GM19099 (cell line): ENCODE results near the gene PPP1R3C.

Experiments used
- POLR2A ChIP-seq: IDR thresholded peaks from 3 replicates; pipeline ENCODE4 v1.6.1; 2011; ENCODE audit warnings: low read depth; ENCODE audit not compliant: insufficient read length; ENCODE audit errors: extremely low read depth

PPP1R3C gene

GRCh38 chr10:91596825-91597196 lies 36.1 kb downstream of the PPP1R3C start:
- TF ChIP-seq POLR2A, result no peak

- TF ChIP-seq POLR2A, result no peak
Observed at GRCh38 chr10:91593834-91594233, 39.0 kb downstream of the PPP1R3C start.

DNA sequence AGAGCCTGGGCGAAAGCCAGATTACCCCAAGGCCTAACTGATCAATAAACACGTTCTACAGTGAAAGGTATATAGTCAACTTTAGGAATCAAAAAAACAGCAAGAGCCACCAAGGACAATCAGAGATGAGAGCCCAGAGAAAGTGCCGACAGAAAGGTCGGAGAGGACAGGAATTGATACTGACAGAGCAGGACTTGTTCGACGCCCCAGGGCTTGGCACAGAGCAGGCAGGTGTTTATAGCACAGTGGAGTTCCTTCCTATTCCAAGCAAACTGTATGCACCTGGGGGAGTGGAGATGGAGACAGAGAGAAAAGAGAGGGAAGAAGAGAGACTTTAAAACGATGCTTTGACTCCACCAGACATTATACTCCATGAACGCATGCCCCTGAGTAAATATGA lies 39.5 kb downstream of the PPP1R3C start:
- TF ChIP-seq POLR2A, result no peak

DNA sequence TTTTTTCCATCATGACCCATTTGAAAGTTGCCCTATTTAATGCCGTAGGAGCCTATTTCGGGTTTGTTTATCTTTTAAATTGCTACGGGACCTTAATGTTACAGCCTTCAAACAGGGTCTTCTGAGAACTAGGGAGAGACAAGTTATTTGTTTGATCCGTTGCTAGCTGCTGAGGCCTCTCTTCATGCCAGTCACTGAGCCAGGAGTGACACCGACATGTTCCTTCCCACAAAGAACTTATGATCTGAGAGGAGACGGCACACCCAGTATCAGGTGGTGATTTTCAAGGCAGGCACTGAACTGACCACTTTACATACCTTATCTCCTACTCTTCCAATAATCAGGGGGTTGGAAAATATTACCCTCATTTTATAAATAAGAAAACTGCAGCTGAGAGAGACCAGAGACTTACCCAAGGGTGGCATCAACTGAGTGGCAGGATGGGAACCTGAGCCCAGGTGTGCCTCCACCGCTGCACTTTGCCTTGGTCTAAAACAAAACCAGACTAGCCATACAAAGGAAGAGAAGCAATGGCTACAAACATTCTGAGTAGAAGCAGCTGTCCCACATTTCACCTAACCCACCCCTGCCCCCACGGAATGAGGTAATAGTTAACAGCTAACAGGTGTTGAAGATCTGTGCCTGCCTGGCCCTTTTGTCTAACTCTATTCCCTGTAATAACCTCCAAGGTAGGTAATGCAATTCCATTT lies 40.5 kb downstream of the PPP1R3C start:
- no peak for TF ChIP-seq POLR2A

- no peak for TF ChIP-seq POLR2A
Observed at GRCh38 chr10:91591797-91592174, 41.1 kb downstream of the PPP1R3C start.

GRCh38 chr10:91590904-91591796 lies 41.7 kb downstream of the PPP1R3C start:
- no peak for TF ChIP-seq POLR2A

- TF ChIP-seq POLR2A, result no peak
Observed at GRCh38 chr10:91590142-91590903, 42.5 kb downstream of the PPP1R3C start.

DNA sequence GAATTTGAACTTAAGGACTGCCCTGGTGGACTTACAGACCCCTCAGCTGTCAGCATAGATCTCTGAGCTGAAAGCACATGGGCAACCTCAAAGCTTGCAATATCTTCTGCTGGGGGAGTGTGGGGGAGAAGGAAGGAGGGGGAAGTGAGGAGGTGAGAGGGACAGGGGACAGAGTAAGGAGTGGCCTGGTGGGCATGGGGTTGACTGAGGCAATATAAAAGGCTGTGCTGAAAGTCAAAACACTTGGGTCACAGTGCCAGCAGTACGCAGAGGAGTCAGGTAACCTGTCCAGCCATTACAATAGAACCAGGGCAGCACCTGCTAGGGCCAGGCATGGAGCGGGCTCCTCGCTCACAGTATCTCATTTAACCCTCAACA lies 43.2 kb downstream of the PPP1R3C start:
- TF ChIP-seq POLR2A, result no peak

GRCh38 chr10:91589015-91589657 lies 43.7 kb downstream of the PPP1R3C start:
- no peak for TF ChIP-seq POLR2A

DNA sequence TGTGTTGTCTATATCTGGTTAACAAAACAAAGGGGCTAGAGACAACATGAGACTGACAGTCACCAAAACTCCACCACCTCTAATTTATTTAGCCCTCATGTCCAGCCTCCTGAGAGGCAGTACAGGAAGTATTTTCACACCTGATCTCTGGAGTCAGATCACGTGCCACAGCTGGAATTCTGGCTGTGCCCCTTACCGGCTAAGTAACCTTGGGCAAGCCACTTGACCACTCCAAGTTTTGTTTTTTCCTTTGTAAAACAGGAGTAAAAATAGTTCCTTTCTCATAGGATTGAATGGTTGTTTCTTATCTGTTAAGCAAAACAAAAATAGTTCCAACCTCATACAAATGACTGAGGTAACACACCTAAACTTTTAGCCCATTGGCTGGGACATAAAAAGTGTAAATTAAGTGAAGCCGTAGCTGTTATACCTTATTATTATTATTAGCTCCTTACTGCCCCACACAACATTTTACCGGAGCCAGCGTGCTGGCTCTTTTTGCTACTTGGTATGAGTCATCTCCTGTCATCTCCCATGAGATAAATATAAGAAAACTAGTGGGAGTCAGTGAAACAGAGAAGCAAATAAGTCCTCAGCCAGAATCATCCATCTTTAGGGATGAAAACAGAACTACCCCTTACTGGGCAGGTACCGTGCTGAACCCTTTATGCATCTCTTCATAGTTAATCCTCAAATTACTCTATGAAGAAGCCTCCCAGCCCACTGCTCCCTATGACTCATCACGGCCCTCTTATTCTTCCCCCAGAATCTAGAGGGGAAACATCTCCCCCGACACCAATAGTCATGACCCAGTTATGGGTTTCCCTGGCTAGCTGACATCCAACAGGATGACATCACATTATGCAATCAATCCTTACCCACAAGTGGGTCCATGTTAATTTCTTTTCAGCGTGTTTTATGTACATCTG lies 44.9 kb downstream of the PPP1R3C start:
- no peak for TF ChIP-seq POLR2A

- no peak for TF ChIP-seq POLR2A
Observed at GRCh38 chr10:91582153-91582554, 50.7 kb downstream of the PPP1R3C start.

- TF ChIP-seq POLR2A, result no peak
Observed at GRCh38 chr10:91579329-91579985, 53.4 kb downstream of the PPP1R3C start.
